GM12865 (cell line): Measurements from ENCODE around the gene TAS2R39.

Experiments
- DNase-seq: peaks from one replicate; pipeline ENCODE4 v3.0.0; 2010; ENCODE audit warnings: low read depth
- H3K4me3 ChIP-seq: 2 replicates; pipeline ENCODE4 v1.5.1; 2011; ENCODE audit warnings: mild to moderate bottlenecking, low read depth, low read length, control low read depth
- CTCF ChIP-seq: IDR thresholded peaks from 2 replicates; pipeline ENCODE4 v1.5.1; 2011; ENCODE audit warnings: low read length, control low read depth, low read depth, inconsistent platforms; ENCODE audit not compliant: insufficient read depth; ENCODE audit errors: missing control alignments

TAS2R39 gene

GRCh38 chr7:143216151-143216550 lies 32.9 kb downstream of the TAS2R39 start:
- no peak overlapping the region for H3K4me3 ChIP-seq
- TF ChIP-seq CTCF: no peak
- no peak for DNase-seq

GRCh38 chr7:143216686-143217085 lies 33.5 kb downstream of the TAS2R39 start:
- no peak overlapping the region for H3K4me3 ChIP-seq
- DNase-seq: no peak
- no peak for TF ChIP-seq CTCF

- no peak for TF ChIP-seq CTCF
- no peak overlapping the region for H3K4me3 ChIP-seq
- DNase-seq: no peak
These were observed 34.6 kb downstream of the TAS2R39 start for GRCh38 chr7:143217806-143218205.

GRCh38 chr7:143221286-143221685 lies 38.1 kb downstream of the TAS2R39 start:
- no peak for DNase-seq
- TF ChIP-seq CTCF: no peak
- H3K4me3 ChIP-seq: no peak overlapping the region

GRCh38 chr7:143221737-143222136 lies 38.5 kb downstream of the TAS2R39 start, which contains the start of gene TAS2R40:
TAS2R40 (plus strand) TSS chr7:143222037; CDS start chr7:143222079, 42 bp downstream.
- TF ChIP-seq CTCF: no peak
- no peak within 1 kb of the TSS for H3K4me3 ChIP-seq
- DNase-seq: no peak

- no peak for TF ChIP-seq CTCF
- H3K4me3 ChIP-seq: no peak overlapping the region
- DNase-seq: no peak
These were observed 39.6 kb downstream of the TAS2R39 start for GRCh38 chr7:143222782-143223181.

GRCh38 chr7:143223784-143224183 lies 40.6 kb downstream of the TAS2R39 start:
- no peak for TF ChIP-seq CTCF
- DNase-seq: no peak

More at GRCh38 chr7:143223784-143224183, 40.6 kb downstream of the TAS2R39 start:
- no peak overlapping the region for H3K4me3 ChIP-seq
